Retinal pigment epithelial cell (primary cell): ENCODE results near the gene DPP3.
"Not testable (repeated sequence)": the region's sequence is repeated elsewhere in the genome, so short reads cannot be mapped to it uniquely, and the experiment has no call there.

Experiments
- DNase-seq: peaks from one replicate; pipeline ENCODE4 v3.0.0-alpha.2; 2010; ENCODE audit warnings: low read depth
- H3K4me3 ChIP-seq: 2 replicates; pipeline ENCODE4 v1.5.1; 2011; ENCODE audit warnings: mild to moderate bottlenecking, low read length, control low read depth, moderate library complexity
- TF ChIP-seq, protein P1 (sequence below): conservative IDR thresholded peaks from 2 replicates; pipeline ENCODE4 v1.5.1; 2011; ENCODE audit warnings: low read depth, low read length, control low read depth, inconsistent platforms

Gene DPP3, protein sequence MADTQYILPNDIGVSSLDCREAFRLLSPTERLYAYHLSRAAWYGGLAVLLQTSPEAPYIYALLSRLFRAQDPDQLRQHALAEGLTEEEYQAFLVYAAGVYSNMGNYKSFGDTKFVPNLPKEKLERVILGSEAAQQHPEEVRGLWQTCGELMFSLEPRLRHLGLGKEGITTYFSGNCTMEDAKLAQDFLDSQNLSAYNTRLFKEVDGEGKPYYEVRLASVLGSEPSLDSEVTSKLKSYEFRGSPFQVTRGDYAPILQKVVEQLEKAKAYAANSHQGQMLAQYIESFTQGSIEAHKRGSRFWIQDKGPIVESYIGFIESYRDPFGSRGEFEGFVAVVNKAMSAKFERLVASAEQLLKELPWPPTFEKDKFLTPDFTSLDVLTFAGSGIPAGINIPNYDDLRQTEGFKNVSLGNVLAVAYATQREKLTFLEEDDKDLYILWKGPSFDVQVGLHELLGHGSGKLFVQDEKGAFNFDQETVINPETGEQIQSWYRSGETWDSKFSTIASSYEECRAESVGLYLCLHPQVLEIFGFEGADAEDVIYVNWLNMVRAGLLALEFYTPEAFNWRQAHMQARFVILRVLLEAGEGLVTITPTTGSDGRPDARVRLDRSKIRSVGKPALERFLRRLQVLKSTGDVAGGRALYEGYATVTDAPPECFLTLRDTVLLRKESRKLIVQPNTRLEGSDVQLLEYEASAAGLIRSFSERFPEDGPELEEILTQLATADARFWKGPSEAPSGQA

GRCh38 chr11:66480117-66480938, at the start of gene DPP3:
TSS of gene DPP3 (plus strand) at chr11:66480434. CDS start at chr11:66482201, 1,767 bp downstream.
- peak; percentile 84 for DNase-seq
- TF ChIP-seq, protein P1, sequence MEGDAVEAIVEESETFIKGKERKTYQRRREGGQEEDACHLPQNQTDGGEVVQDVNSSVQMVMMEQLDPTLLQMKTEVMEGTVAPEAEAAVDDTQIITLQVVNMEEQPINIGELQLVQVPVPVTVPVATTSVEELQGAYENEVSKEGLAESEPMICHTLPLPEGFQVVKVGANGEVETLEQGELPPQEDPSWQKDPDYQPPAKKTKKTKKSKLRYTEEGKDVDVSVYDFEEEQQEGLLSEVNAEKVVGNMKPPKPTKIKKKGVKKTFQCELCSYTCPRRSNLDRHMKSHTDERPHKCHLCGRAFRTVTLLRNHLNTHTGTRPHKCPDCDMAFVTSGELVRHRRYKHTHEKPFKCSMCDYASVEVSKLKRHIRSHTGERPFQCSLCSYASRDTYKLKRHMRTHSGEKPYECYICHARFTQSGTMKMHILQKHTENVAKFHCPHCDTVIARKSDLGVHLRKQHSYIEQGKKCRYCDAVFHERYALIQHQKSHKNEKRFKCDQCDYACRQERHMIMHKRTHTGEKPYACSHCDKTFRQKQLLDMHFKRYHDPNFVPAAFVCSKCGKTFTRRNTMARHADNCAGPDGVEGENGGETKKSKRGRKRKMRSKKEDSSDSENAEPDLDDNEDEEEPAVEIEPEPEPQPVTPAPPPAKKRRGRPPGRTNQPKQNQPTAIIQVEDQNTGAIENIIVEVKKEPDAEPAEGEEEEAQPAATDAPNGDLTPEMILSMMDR, result no peak
- H3K4me3 ChIP-seq, result peak within 1 kb of the TSS; percentile 72

GRCh38 chr11:66431287-66431686, 48.9 kb upstream of the DPP3 start:
- H3K4me3 ChIP-seq, DNase-seq: not testable (repeated sequence)

- DNase-seq, H3K4me3 ChIP-seq: not testable (repeated sequence)
These were observed 48.3 kb upstream of the DPP3 start for GRCh38 chr11:66431871-66432329.

DNA sequence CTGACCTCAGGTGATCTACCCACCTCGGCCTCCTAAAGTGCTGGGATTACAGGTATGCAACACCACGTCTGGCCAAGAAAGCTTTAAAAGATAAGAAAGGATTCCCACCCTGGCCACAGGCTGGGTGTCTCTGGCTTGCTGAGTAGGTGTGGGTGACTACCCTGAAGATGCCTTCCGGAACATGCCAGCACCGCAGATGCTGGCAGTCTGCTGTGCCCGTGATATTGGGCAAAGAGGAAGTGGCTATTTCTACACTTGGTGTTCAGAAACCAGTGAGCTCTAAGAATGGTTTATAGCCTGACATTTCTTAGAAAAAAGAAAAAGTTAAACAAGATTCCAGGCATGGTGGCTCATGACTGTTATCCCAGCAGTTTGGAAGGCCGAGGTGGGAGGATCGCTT, 47.6 kb upstream of the DPP3 start:
- H3K4me3 ChIP-seq, result no peak overlapping the region
- no peak for DNase-seq
- TF ChIP-seq, protein P1, result no peak

GRCh38 chr11:66437979-66438503, 42.2 kb upstream of the DPP3 start:
- DNase-seq, result no peak
- H3K4me3 ChIP-seq, result peak overlapping the region; percentile 58
- TF ChIP-seq, protein P1, result no peak

DNA sequence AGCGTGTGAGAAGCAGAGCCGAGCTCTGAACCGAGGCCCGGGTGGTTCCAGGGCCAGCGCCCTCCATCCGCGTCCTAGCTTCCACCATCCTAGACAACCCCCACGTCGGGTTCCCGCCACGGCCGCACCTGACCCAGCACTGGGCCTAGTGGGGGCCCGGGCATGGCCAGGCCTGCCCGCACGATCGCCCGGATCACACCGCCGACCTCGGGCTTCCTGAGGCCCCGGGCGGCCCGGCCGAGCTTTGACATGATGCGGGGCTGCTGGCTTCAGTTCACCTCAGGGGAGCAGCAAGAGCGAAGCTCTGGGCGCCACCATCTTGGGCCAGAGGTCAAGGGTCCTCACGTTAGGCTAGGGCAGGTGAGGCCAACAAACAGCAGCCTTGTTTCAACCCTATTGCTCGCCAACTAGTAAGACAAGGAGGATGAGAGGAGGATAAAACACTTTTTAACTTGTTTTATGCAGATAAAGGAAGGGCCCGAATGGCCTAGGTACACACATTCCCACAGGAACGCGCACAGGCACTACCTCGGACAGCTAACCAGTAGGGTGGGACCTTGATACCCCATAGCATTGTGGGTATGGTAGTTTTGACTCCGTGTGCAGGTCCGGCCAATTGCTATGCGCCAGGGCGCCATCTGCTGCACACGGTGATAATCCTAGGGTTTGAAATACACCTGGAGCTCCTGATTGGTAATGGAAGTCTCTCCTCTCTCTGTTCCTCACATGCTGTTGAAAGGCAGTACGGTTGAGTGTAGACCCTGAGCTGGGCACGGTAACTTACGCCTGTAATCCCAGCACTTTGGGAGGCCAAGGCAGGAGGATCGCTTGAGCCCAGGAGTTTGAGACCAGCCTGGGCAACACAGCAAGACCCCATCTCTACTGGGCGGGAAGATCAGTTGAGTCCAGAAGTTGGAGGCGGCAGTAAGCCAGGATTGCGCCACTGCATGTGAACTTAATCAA, 41.4 kb upstream of the DPP3 start, which contains the start of gene MRPL11:
Gene MRPL11 (minus strand): TSS at position 345 of the 963 bp plus-strand sequence. CDS start 94 bp downstream, at position 251.
- TF ChIP-seq, protein P1, result peak; percentile 76

DNA sequence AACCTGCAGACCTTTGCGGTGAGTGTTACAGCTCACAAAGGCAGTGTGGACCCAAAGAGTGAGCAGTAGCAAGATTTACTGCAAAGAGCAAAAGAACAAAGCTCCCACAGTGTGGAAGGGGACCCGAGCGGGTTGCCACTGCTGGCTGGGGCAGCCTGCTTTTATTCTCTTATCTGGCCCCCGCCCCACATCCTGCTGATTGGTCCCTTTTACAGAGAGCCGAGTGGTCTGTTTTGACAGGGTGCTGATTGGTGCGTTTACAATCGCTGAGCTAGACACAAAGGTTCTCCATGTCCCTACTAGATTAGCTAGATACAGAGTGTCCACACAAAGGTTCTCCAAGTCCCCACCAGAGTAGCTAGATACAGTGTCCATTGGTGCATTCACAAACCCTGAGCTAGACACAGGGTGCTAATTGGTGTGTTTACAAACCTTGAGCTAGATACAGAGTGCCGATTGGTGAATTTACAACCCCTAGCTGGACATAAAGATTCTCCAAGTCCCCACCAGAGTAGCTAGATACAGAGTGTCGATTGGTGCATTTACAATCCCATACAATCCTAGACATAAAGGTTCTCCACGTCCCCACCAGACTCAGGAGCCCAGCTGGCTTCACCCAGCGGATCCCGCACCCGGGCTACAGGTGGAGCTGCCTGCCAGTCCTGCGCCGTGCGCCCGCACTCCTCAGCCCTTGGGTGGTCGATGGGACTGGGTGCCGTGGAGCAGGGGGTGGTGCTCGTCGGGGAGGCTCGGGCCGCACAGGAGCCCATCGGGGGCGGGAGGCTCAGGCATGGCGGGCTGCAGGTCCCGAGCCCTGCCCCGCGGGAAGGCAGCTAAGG, 39.9 kb upstream of the DPP3 start:
- DNase-seq, H3K4me3 ChIP-seq: not testable (repeated sequence)

More for the DNA sequence above, 41.4 kb upstream of the DPP3 start, which contains the start of gene MRPL11:
- H3K4me3 ChIP-seq, result peak within 1 kb of the TSS; percentile 58
- peak; percentile 81 for DNase-seq

DNA sequence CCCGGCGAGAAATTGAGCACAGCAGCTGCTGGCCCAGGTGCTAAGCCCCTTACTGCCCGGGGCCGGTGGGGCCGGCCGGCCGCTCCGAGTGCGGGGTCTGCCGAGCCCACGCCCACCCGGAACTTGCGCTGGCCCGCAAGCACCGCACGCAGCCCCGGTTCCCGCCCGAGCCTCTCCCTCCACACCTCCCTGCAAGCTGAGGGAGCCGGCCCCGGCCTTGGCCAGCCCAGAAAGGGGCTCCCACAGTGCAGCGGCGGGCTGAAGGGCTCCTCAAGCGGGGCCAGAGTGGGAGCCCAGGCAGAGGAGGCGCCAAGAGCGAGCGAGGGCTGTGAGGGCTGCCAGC, 39.3 kb upstream of the DPP3 start:
- not testable (repeated sequence) for DNase-seq, H3K4me3 ChIP-seq
